Measurements from ENCODE around the gene LIPE.
A peak's percentile ranks its signal among the peaks of the same experiment; 100 is the strongest.

The LIPE gene

GRCh38 chr19:42442833-42443232 is 15.6 kb upstream of the LIPE start, which contains the start of gene CXCL17:
Gene CXCL17 (minus strand): TSS chr19:42442946. CDS start chr19:42442832, 114 bp downstream.
- TF ChIP-seq ZFX (IDR thresholded peaks at IDR 0.05; ENCODE audit: borderline replicate concordance), result no peak
- no peak for TF ChIP-seq CTCF (IDR thresholded peaks at IDR 0.05)
- H3K27ac ChIP-seq, result peak within 1 kb of the TSS; percentile 25; the same call in 1 of the 2 replicates

GRCh38 chr19:42441049-42441445 is 13.9 kb upstream of the LIPE start:
- TF ChIP-seq ZFX (IDR thresholded peaks at IDR 0.05; ENCODE audit: borderline replicate concordance) (no peak), CTCF (IDR thresholded peaks at IDR 0.05) (no peak)
- no peak overlapping the region for H3K27ac ChIP-seq

- TF ChIP-seq ZFX (IDR thresholded peaks at IDR 0.05; ENCODE audit: borderline replicate concordance), result no peak
- peak; percentile 97 for TF ChIP-seq CTCF (IDR thresholded peaks at IDR 0.05)
- no peak overlapping the region for H3K27ac ChIP-seq
These were observed 13.3 kb upstream of the LIPE start for GRCh38 chr19:42440357-42441048.

GRCh38 chr19:42436006-42436405 is 8.8 kb upstream of the LIPE start:
- no peak overlapping the region for H3K27ac ChIP-seq
- TF ChIP-seq ZFX (IDR thresholded peaks at IDR 0.05; ENCODE audit: borderline replicate concordance) (no peak), CTCF (IDR thresholded peaks at IDR 0.05) (no peak)

DNA sequence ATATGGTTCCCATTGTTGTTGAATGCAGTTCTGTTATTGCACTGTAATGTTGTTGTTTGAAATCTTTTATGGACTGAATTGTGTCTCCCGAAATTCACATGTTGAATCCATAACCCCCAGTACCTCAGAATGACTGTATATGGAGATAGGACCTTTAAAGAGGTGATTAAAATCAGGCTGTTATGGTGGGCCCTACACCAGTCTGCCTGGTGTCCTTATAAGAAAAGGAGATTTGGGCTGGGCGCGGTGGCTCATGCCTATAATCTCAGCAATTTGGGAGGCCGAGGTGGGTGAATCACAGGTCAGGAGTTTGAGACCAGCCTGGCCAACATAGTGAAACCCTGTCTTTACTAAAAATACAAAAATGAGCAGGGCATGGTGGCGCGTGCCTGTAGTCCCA is 8.1 kb upstream of the LIPE start:
- TF ChIP-seq ZFX (IDR thresholded peaks at IDR 0.05; ENCODE audit: borderline replicate concordance) (no peak), CTCF (IDR thresholded peaks at IDR 0.05) (no peak)
- H3K27ac ChIP-seq, result no peak overlapping the region

GRCh38 chr19:42433503-42434260 is 6.5 kb upstream of the LIPE start:
- peak overlapping the region; percentile 50 for H3K27ac ChIP-seq
- no peak for TF ChIP-seq ZFX (IDR thresholded peaks at IDR 0.05; ENCODE audit: borderline replicate concordance)
- peak; percentile 95 for TF ChIP-seq CTCF (IDR thresholded peaks at IDR 0.05)

- H3K27ac ChIP-seq, result no peak overlapping the region
- TF ChIP-seq ZFX (IDR thresholded peaks at IDR 0.05; ENCODE audit: borderline replicate concordance) (no peak), CTCF (IDR thresholded peaks at IDR 0.05) (no peak)
These were observed 4.3 kb upstream of the LIPE start for GRCh38 chr19:42431486-42431885.
